ENCODE data around the gene EHD1. TPM values are rescaled to one million over a fixed set of nuclear protein-coding genes. Genes with fewer than 3 reads are reported as not detected.

The EHD1 gene
- total RNA-seq, 2 donors from 2014 or later: 39.7 to 43.8 TPM

GRCh38 chr11:64829536-64830251, 48.7 kb downstream of the EHD1 start:
- Histone ChIP-seq H3K4me3 (ENCODE audit: low read length) (no peak overlapping the region), H3K27me3 (ENCODE audit: control insufficient read depth, insufficient read depth, low read length, poor library complexity, severe bottlenecking) (no peaks in the 10 kb centered on the region), H3K36me3 (ENCODE audit: control insufficient read depth, insufficient read depth, low read length) (no peaks in the 10 kb centered on the region), H3K9ac (ENCODE audit: extremely low read depth, low read length, poor library complexity, severe bottlenecking) (no peak overlapping the region), H3K27ac (ENCODE audit: low read depth, low read length) (no peak overlapping the region), H3K9me3 (ENCODE audit: control insufficient read depth, low read length) (no peaks in the 10 kb centered on the region), H3K4me1 (ENCODE audit: control insufficient read depth, insufficient read depth, low read length) (no peaks in the 10 kb centered on the region)
- H3K27me3 Mint-ChIP-seq (ENCODE audit: insufficient read depth): no peaks in the 10 kb centered on the region
- whole genome bisulfite sequencing, 2 experiments (ENCODE audit: insufficient coverage in 1 of 2, insufficient read length in 1 of 2): 94 to 95% methylated on average over 27 to 43 of the region's 43 CpGs
- DNase-seq: no peak
- no peaks in the 10 kb centered on the region for H3K9me3 Mint-ChIP-seq
- H3K36me3 Mint-ChIP-seq (ENCODE audit: low read depth): peaks cover 22% of the 10 kb centered on the region
- no peaks in the 10 kb centered on the region for H3K4me1 Mint-ChIP-seq
- no peak for TF ChIP-seq CTCF (conservative IDR thresholded peaks at IDR 0.05)
- H3K27ac Mint-ChIP-seq: no peak overlapping the region
- no peak overlapping the region for H3K4me3 Mint-ChIP-seq

- Mint-ChIP-seq H3K4me3 (no peak overlapping the region), H3K27ac (no peak overlapping the region), H3K36me3 (ENCODE audit: low read depth) (peaks cover 22% of the 10 kb centered on the region), H3K4me1 (no peaks in the 10 kb centered on the region), H3K9me3 (no peaks in the 10 kb centered on the region), H3K27me3 (ENCODE audit: insufficient read depth) (no peaks in the 10 kb centered on the region)
- no peak for TF ChIP-seq CTCF (conservative IDR thresholded peaks at IDR 0.05)
- Histone ChIP-seq H3K9ac (ENCODE audit: extremely low read depth, low read length, poor library complexity, severe bottlenecking) (no peak overlapping the region), H3K4me1 (ENCODE audit: control insufficient read depth, insufficient read depth, low read length) (no peaks in the 10 kb centered on the region), H3K27me3 (ENCODE audit: control insufficient read depth, insufficient read depth, low read length, poor library complexity, severe bottlenecking) (no peaks in the 10 kb centered on the region), H3K4me3 (ENCODE audit: low read length) (no peak overlapping the region), H3K36me3 (ENCODE audit: control insufficient read depth, insufficient read depth, low read length) (no peaks in the 10 kb centered on the region), H3K9me3 (ENCODE audit: control insufficient read depth, low read length) (no peaks in the 10 kb centered on the region), H3K27ac (ENCODE audit: low read depth, low read length) (no peak overlapping the region)
- DNase-seq: no peak
- WGBS, 2 experiments (ENCODE audit: insufficient coverage in 1 of 2, insufficient read length in 1 of 2): 95 to 96% methylated on average over 19 to 22 of the region's 22 CpGs
Measured at GRCh38 chr11:64827451-64827839, 51.0 kb downstream of the EHD1 start.

- Mint-ChIP-seq H3K4me3 (no peak overlapping the region), H3K36me3 (ENCODE audit: low read depth) (peaks cover 22% of the 10 kb centered on the region)
- no peaks in the 10 kb centered on the region for H3K4me1 ChIP-seq (ENCODE audit: control insufficient read depth, insufficient read depth, low read length)
Measured at GRCh38 chr11:64826578-64827450, 51.6 kb downstream of the EHD1 start.

More at GRCh38 chr11:64826578-64827450, 51.6 kb downstream of the EHD1 start:
- Mint-ChIP-seq H3K4me1 (no peaks in the 10 kb centered on the region), H3K27ac (no peak overlapping the region), H3K27me3 (ENCODE audit: insufficient read depth) (no peaks in the 10 kb centered on the region), H3K9me3 (no peaks in the 10 kb centered on the region)
- Histone ChIP-seq H3K4me3 (ENCODE audit: low read length) (no peak overlapping the region), H3K9me3 (ENCODE audit: control insufficient read depth, low read length) (no peaks in the 10 kb centered on the region), H3K36me3 (ENCODE audit: control insufficient read depth, insufficient read depth, low read length) (no peaks in the 10 kb centered on the region), H3K27ac (ENCODE audit: low read depth, low read length) (no peak overlapping the region), H3K27me3 (ENCODE audit: control insufficient read depth, insufficient read depth, low read length, poor library complexity, severe bottlenecking) (no peaks in the 10 kb centered on the region), H3K9ac (ENCODE audit: extremely low read depth, low read length, poor library complexity, severe bottlenecking) (no peak overlapping the region)
- 96 to 98% methylated on average over 28 to 52 of the region's 52 CpGs for WGBS, 2 experiments (ENCODE audit: insufficient coverage in 1 of 2, insufficient read length in 1 of 2)
- DNase-seq: peak; percentile 79
- no peak for TF ChIP-seq CTCF (conservative IDR thresholded peaks at IDR 0.05)
